ENCODE measurements around the gene MAP3K21. TPM values are rescaled to one million over a fixed set of nuclear protein-coding genes. Genes with fewer than 3 reads are reported as not detected.

The MAP3K21 gene
- total RNA-seq, 2 experiments from 2014 or later, result 5.5 to 5.6 TPM

GRCh38 chr1:233427907-233428306 lies 100.4 kb downstream of the MAP3K21 start:
- no peak overlapping the region for H3K27ac Mint-ChIP-seq
- CTCF ChIA-PET, result interaction anchor here (1.2 kb wide), 1 partner anchor 13 kb away, joined by 11 read pairs; no protein-coding TSS in a partner anchor

GRCh38 chr1:233431753-233432403 lies 104.4 kb downstream of the MAP3K21 start:
- Mint-ChIP-seq H3K4me3 (no peak overlapping the region), H3K9me3 (no peaks in the 10 kb centered on the region), H3K27ac (no peak overlapping the region), H3K4me1 (ENCODE audit: low read depth) (no peaks in the 10 kb centered on the region), H3K27me3 (peaks cover 34% of the 10 kb centered on the region), H3K36me3 (peaks cover 2% of the 10 kb centered on the region)
- ChIA-PET CTCF (interaction anchor here (0.7 kb wide), 1 partner anchor 556 kb away, joined by 3 read pairs; no protein-coding TSS in a partner anchor), POLR2A (no interaction called here)
- no peak for DNase-seq
- intact Hi-C loops (cut with micrococcal nuclease), result no loop called here

More at GRCh38 chr1:233427907-233428306, 100.4 kb downstream of the MAP3K21 start:
- intact Hi-C loops (cut with micrococcal nuclease), result no loop called here
- Mint-ChIP-seq H3K4me3 (no peak overlapping the region), H3K27me3 (peaks cover 22% of the 10 kb centered on the region), H3K36me3 (peaks cover 2% of the 10 kb centered on the region), H3K9me3 (no peaks in the 10 kb centered on the region), H3K4me1 (ENCODE audit: low read depth) (peaks cover 6% of the 10 kb centered on the region)
- DNase-seq, result no peak
- POLR2A ChIA-PET, result no interaction called here

GRCh38 chr1:233432916-233433315 lies 105.4 kb downstream of the MAP3K21 start:
- Mint-ChIP-seq H3K4me3 (no peak overlapping the region), H3K4me1 (ENCODE audit: low read depth) (no peaks in the 10 kb centered on the region), H3K27me3 (peaks cover 32% of the 10 kb centered on the region), H3K27ac (no peak overlapping the region), H3K36me3 (peaks cover 2% of the 10 kb centered on the region), H3K9me3 (no peaks in the 10 kb centered on the region)
- no peak for DNase-seq
- ChIA-PET CTCF (no interaction called here), POLR2A (no interaction called here)
- intact Hi-C loops (cut with micrococcal nuclease), result no loop called here

GRCh38 chr1:233433436-233434210 lies 106.1 kb downstream of the MAP3K21 start:
- H3K36me3 Mint-ChIP-seq, result peaks cover 2% of the 10 kb centered on the region
- POLR2A ChIA-PET, result no interaction called here
- no peak overlapping the region for H3K27ac Mint-ChIP-seq

More at GRCh38 chr1:233433436-233434210, 106.1 kb downstream of the MAP3K21 start:
- no peak for DNase-seq
- H3K4me1 Mint-ChIP-seq (ENCODE audit: low read depth), result no peaks in the 10 kb centered on the region
- no peaks in the 10 kb centered on the region for H3K9me3 Mint-ChIP-seq
- intact Hi-C loops (cut with micrococcal nuclease), result no loop called here
- CTCF ChIA-PET, result interaction anchor here (1.0 kb wide), 1 partner anchor 40 kb away, joined by 3 read pairs; no protein-coding TSS in a partner anchor
- no peak overlapping the region for H3K4me3 Mint-ChIP-seq
- peaks cover 28% of the 10 kb centered on the region for H3K27me3 Mint-ChIP-seq

Other genes starting within 250 kb of the MAP3K21 start
- gene PCNX2, start 32.0 kb upstream of the MAP3K21 start, total RNA-seq, result 10 to 100 TPM; 17.8 to 18.5 TPM

All from activated CD4-positive, alpha-beta memory T cell treated with anti-CD3 and anti-CD28 coated beads for 36 hours (primary cell).